Adrenal gland (tissue), 12 donors: Measurements from ENCODE around the gene SOX2. TPM values are rescaled to one million over a fixed set of nuclear protein-coding genes. Genes with fewer than 3 reads are reported as not detected.

Experiments used
- DNase-seq, 7 donors: peaks; one replicate each; pipeline ENCODE4 v3.0.0-alpha.2; 2019 to 2020
- H3K27ac ChIP-seq, 5 donors: fragments of 200-600 bp; sonication (generic) in 4 of 5; 1 replicate in 3 of 5; 2 replicates in 2 of 5; pipeline versions ENCODE4 v1.5.1 to v1.8.0; 2016 to 2020; ENCODE audit warnings: mild to moderate bottlenecking in 1 of 5
- H3K27me3 ChIP-seq: fragments of 200-600 bp; 2 replicates; pipeline ENCODE4 v1.8.0; 2021
- H3K36me3 ChIP-seq, 2 donors: fragments of 200-600 bp; replicated peaks in 1 of 2; 1 replicate in 1 of 2; 2 replicates in 1 of 2; pipeline versions ENCODE4 v1.5.1 to v1.8.0; 2018 to 2022
- H3K4me1 ChIP-seq, 2 donors: fragments of 200-600 bp; replicated peaks in 1 of 2; 1 replicate in 1 of 2; 2 replicates in 1 of 2; pipeline versions ENCODE4 v1.5.1 to v1.8.0; 2018 to 2021
- H3K4me3 ChIP-seq, 4 donors: fragments of 200-600 bp; sonication (generic) in 3 of 4; one replicate each; pipeline ENCODE4 v1.5.1; 2016 to 2018
- H3K9me3 ChIP-seq, 3 donors: fragments of 200-600 bp; sonication (generic) in 1 of 3; replicated peaks in 1 of 3; 1 replicate in 2 of 3; 2 replicates in 1 of 3; pipeline versions ENCODE4 v1.5.1 to v1.8.0; 2016 to 2021
- CTCF ChIP-seq, 6 experiments: fragments of 450-650 bp in 4 of 6; fragments of 200-600 bp in 2 of 6; sonication (generic) in 1 of 6; IDR thresholded peaks; 1 replicate in 5 of 6; 2 replicates in 1 of 6; pipeline versions ENCODE4 v1.5.1 to v1.8.0; 2016 to 2021; ENCODE audit warnings: antibody characterized with exemption in 6 of 6, mild to moderate bottlenecking in 2 of 6, moderate library complexity in 1 of 6
- POLR2A ChIP-seq, 2 donors: fragments of 450-650 bp; IDR thresholded peaks; one replicate each; pipeline ENCODE4 v1.6.1; 2017; ENCODE audit warnings: antibody characterized with exemption in 2 of 2, mild to moderate bottlenecking in 2 of 2, moderate library complexity in 1 of 2
- WGBS, 4 donors: extraction: QIAGEN DNeasy Blood & Tissue Kit in 2 of 4; methylation state at CpG; one replicate each; pipeline versions ENCODE4 v1.1.5 to v1.1.7; 2013 to 2017; 5-methylcytosine and 5-hydroxymethylcytosine counted together
- intact Hi-C, 2 donors: fragments of 100-400 bp; cut with DNase I; formaldehyde crosslinking; loops; one replicate each; pipeline versions ENCODE4 v1.14.1 to v1.15.0; 2022 to 2023
- polyA plus RNA-seq, 3 donors: library from polyadenylated mRNA; stranded (reverse); fragments of 200-250 nt in 2 of 3; fragments of 350-450 nt in 1 of 3; fragmentation: Illumina TruSeq in 1 of 3; extraction: RNeasy Lipid Tissue Mini Kit (QIAGEN cat#74804) in 1 of 3; gene quantifications; one replicate each; pipeline ENCODE4 v1.2.3, GENCODE V29; 2013 to 2014
- total RNA-seq, 9 donors: library from RNA; depleted of rRNA in 4 of 9; stranded (reverse); fragments of >200 nt in 4 of 9; fragments of 120-200 nt in 1 of 9; fragmentation: NEBNext Ultra II Directional in 1 of 9; extraction: Animal tissue kit (Norgen Biotek cat#: 25700) in 1 of 9; gene quantifications; one replicate each; pipeline versions ENCODE4 v1.1.0 to v1.2.4, GENCODE V29; 2013 to 2023
- donor health status: healthy with polysubstance abuse.
- donor health status: Bipolar disorder and iron deficiency.
- donor health status: DM: yes; HTN: yes; CAD: no.
- donor health status: DM: no; HTN: no; CAD: no.
- donor health status: DM: no; HTN: no; CAD: no.
- donor health status: DM: yes; HTN: yes; CAD: no.

Gene SOX2
- total and polyA plus RNA-seq, 12 donors: 0.18 to 1.2 (median 0.54) TPM; not detected in 3

GRCh38 chr3:181717549-181718171, 5.9 kb downstream of the SOX2 start:
- no peak overlapping the region for H3K27ac ChIP-seq
- WGBS, 4 donors: 22 to 30% (median 26%) methylated on average over 6 of the region's 6 CpGs
- H3K4me1 ChIP-seq: no peaks in the 10 kb centered on the region
- no peak for DNase-seq
- intact Hi-C loops: loop anchor here in 1 of 2 donors (10.0 kb wide), 1 partner anchor 537 kb away; no protein-coding TSS in a partner anchor
- no peaks in the 10 kb centered on the region for H3K36me3 ChIP-seq
- TF ChIP-seq POLR2A (IDR thresholded peaks at IDR 0.05) (no peak), CTCF (IDR thresholded peaks at IDR 0.05) (no peak)
- no peak overlapping the region for H3K4me3 ChIP-seq
- H3K9me3 ChIP-seq: no peaks in the 10 kb centered on the region
- peaks cover 95% of the 10 kb centered on the region for H3K27me3 ChIP-seq

- Histone ChIP-seq H3K27ac (no peak overlapping the region), H3K9me3 (no peaks in the 10 kb centered on the region), H3K36me3 (no peaks in the 10 kb centered on the region), H3K4me1 (no peaks in the 10 kb centered on the region), H3K4me3 (no peak overlapping the region), H3K27me3 (peaks cover 95% of the 10 kb centered on the region)
- DNase-seq: no peak
- WGBS, 4 donors: 29 to 47% (median 38%) methylated on average over 3 of the region's 3 CpGs
- intact Hi-C loops: loop anchor here in 1 of 2 donors (10.0 kb wide), 1 partner anchor 536 kb away; no protein-coding TSS in a partner anchor
- TF ChIP-seq POLR2A (IDR thresholded peaks at IDR 0.05) (no peak), CTCF (IDR thresholded peaks at IDR 0.05) (no peak)
These were observed 6.6 kb downstream of the SOX2 start for GRCh38 chr3:181718369-181718768.

- DNase-seq: no peak
- WGBS, 4 donors: 10 to 20% (median 14%) methylated on average over 11 to 48 of the region's 48 CpGs
- intact Hi-C loops: loop anchor here in 1 of 2 donors (10.0 kb wide), 1 partner anchor 536 kb away; no protein-coding TSS in a partner anchor
- Histone ChIP-seq H3K27ac (no peak overlapping the region), H3K9me3 (no peaks in the 10 kb centered on the region), H3K4me1 (no peaks in the 10 kb centered on the region), H3K4me3 (no peak overlapping the region), H3K27me3 (peaks cover 95% of the 10 kb centered on the region), H3K36me3 (no peaks in the 10 kb centered on the region)
- TF ChIP-seq POLR2A (IDR thresholded peaks at IDR 0.05) (no peak), CTCF (IDR thresholded peaks at IDR 0.05) (no peak)
These were observed 7.5 kb downstream of the SOX2 start for GRCh38 chr3:181718987-181719911.

GRCh38 chr3:181719991-181720680, 8.4 kb downstream of the SOX2 start:
- 12 to 24% (median 15%) methylated on average over 10 to 23 of the region's 23 CpGs for WGBS, 4 donors
- Histone ChIP-seq H3K27me3 (peaks cover 95% of the 10 kb centered on the region), H3K27ac (no peak overlapping the region), H3K4me1 (no peaks in the 10 kb centered on the region), H3K4me3 (no peak overlapping the region), H3K9me3 (no peaks in the 10 kb centered on the region), H3K36me3 (no peaks in the 10 kb centered on the region)
- intact Hi-C loops: loop anchor here in 1 of 2 donors (10.0 kb wide), 1 partner anchor 535 kb away; no protein-coding TSS in a partner anchor
- no peak for DNase-seq
- TF ChIP-seq POLR2A (IDR thresholded peaks at IDR 0.05) (no peak), CTCF (IDR thresholded peaks at IDR 0.05) (no peak)
